Peyer's patch (tissue), 4 donors: ENCODE measurements around the gene MPP1. TPM values are rescaled to one million over a fixed set of nuclear protein-coding genes. Genes with fewer than 3 reads are reported as not detected.

Experiments
- DNase-seq, 3 donors: peaks; one replicate each; pipeline ENCODE4 v3.0.0-alpha.2; 2017 to 2019
- H3K27ac ChIP-seq, 4 donors: fragments of 200-600 bp; sonication (generic); one replicate each; pipeline ENCODE4 v1.5.1; 2016 to 2019
- H3K27me3 ChIP-seq, 2 donors: fragments of 200-600 bp; sonication (generic); one replicate each; pipeline ENCODE4 v1.5.1; 2019
- H3K36me3 ChIP-seq, 3 donors: fragments of 200-600 bp; sonication (generic); one replicate each; pipeline ENCODE4 v1.5.1; 2016 to 2019
- H3K4me1 ChIP-seq, 4 donors: fragments of 200-600 bp; sonication (generic); one replicate each; pipeline ENCODE4 v1.5.1; 2016 to 2019
- H3K4me3 ChIP-seq, 4 donors: fragments of 200-600 bp; sonication (generic); 1 replicate in 3 of 4; 2 replicates in 1 of 4; pipeline ENCODE4 v1.5.1; 2016 to 2019; ENCODE audit warnings: mild to moderate bottlenecking in 1 of 4
- H3K9me3 ChIP-seq, 4 donors: fragments of 200-600 bp; sonication (generic); one replicate each; pipeline ENCODE4 v1.5.1; 2016 to 2019; ENCODE audit warnings: mild to moderate bottlenecking in 1 of 4
- POLR2A ChIP-seq, 2 donors: fragments of 450-650 bp; IDR thresholded peaks; one replicate each; pipeline ENCODE4 v1.5.1; 2017; ENCODE audit warnings: antibody characterized with exemption in 2 of 2, mild to moderate bottlenecking in 2 of 2, moderate library complexity in 2 of 2
- total RNA-seq, 4 donors: library from RNA; depleted of rRNA; stranded (reverse); fragments of >200 nt; gene quantifications; one replicate each; pipeline ENCODE4 v1.1.0, GENCODE V29; 2016
- TF ChIP-seq, protein P1 (sequence below), 6 experiments: fragments of 450-650 bp in 4 of 6; fragments of 200-600 bp in 2 of 6; sonication (generic) in 1 of 6; IDR thresholded peaks; one replicate each; pipeline ENCODE4 v1.5.1; 2017 to 2019; ENCODE audit warnings: antibody characterized with exemption in 6 of 6, mild to moderate bottlenecking in 3 of 6, moderate library complexity in 1 of 6

The MPP1 gene
- 10 to 100 TPM; 33.0 to 88.8 (median 65.4) TPM for total RNA-seq

GRCh38 chrX:154804957-154805695 is at the start of gene MPP1:
TSS of gene MPP1 (minus strand) at chrX:154805485. CDS start at chrX:154805373, 112 bp downstream.
- H3K36me3 ChIP-seq, result no peaks in the 10 kb centered on the region
- H3K4me3 ChIP-seq, result peak within 1 kb of the TSS; percentile 55 to 74 (median 65)
- no peaks in the 10 kb centered on the region for H3K9me3 ChIP-seq
- TF ChIP-seq POLR2A (IDR thresholded peaks at IDR 0.05), result peak; percentile 46 to 70
- TF ChIP-seq, protein P1, sequence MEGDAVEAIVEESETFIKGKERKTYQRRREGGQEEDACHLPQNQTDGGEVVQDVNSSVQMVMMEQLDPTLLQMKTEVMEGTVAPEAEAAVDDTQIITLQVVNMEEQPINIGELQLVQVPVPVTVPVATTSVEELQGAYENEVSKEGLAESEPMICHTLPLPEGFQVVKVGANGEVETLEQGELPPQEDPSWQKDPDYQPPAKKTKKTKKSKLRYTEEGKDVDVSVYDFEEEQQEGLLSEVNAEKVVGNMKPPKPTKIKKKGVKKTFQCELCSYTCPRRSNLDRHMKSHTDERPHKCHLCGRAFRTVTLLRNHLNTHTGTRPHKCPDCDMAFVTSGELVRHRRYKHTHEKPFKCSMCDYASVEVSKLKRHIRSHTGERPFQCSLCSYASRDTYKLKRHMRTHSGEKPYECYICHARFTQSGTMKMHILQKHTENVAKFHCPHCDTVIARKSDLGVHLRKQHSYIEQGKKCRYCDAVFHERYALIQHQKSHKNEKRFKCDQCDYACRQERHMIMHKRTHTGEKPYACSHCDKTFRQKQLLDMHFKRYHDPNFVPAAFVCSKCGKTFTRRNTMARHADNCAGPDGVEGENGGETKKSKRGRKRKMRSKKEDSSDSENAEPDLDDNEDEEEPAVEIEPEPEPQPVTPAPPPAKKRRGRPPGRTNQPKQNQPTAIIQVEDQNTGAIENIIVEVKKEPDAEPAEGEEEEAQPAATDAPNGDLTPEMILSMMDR (IDR thresholded peaks at IDR 0.05), result no peak
- DNase-seq, result peak; percentile 62 to 89 (median 87)
- peaks cover 0 to 7% (median 0%) of the 10 kb centered on the region in 4 donors for H3K4me1 ChIP-seq
- no peaks in the 10 kb centered on the region for H3K27me3 ChIP-seq
- peak within 1 kb of the TSS; percentile 60 to 88 (median 76) for H3K27ac ChIP-seq

- no peak overlapping the region for H3K27ac ChIP-seq
- H3K9me3 ChIP-seq, result no peaks in the 10 kb centered on the region
- H3K36me3 ChIP-seq, result no peaks in the 10 kb centered on the region
- no peak overlapping the region for H3K4me3 ChIP-seq
- no peak for DNase-seq
- H3K27me3 ChIP-seq, result no peaks in the 10 kb centered on the region
- TF ChIP-seq POLR2A (IDR thresholded peaks at IDR 0.05), result no peak
- TF ChIP-seq, protein P1 (IDR thresholded peaks at IDR 0.05), result no peak
- no peaks in the 10 kb centered on the region for H3K4me1 ChIP-seq
Measured at GRCh38 chrX:154850957-154851611, 45.8 kb upstream of the MPP1 start.

DNA sequence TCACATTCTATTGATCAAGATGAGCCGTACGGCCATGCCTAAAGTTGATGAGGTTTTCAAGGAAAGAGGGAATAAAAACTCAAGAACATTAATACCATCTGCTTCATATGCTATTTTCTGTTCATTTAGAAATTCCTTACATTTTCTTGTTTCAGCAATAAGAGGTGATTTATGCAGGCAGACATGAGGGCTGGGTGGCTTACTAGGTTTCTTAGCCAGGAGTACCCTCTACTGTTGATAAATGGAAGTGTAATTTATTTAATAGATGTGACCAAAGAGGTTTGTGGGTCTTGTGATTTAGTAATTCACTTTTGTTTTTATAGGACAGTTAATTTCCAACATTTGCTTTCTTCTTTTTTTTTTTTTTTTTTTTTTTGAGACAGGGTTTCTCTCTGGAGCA is 35.6 kb upstream of the MPP1 start:
- Histone ChIP-seq H3K9me3 (no peaks in the 10 kb centered on the region), H3K4me1 (no peaks in the 10 kb centered on the region), H3K36me3 (no peaks in the 10 kb centered on the region), H3K27ac (no peak overlapping the region), H3K27me3 (no peaks in the 10 kb centered on the region), H3K4me3 (no peak overlapping the region)
- TF ChIP-seq, protein P1 (IDR thresholded peaks at IDR 0.05), result peak; percentile 27 to 76 (median 54)
- TF ChIP-seq POLR2A (IDR thresholded peaks at IDR 0.05), result no peak
- no peak for DNase-seq

- DNase-seq, result no peak
Measured at GRCh38 chrX:154836163-154836562, 30.9 kb upstream of the MPP1 start.

GRCh38 chrX:154834562-154834961 is 29.3 kb upstream of the MPP1 start, which contains the start of gene SMIM9:
TSS of gene SMIM9 (minus strand) at chrX:154834662. CDS start at chrX:154830856, 3,806 bp downstream.
- no peak within 1 kb of the TSS for H3K4me3 ChIP-seq
- no peaks in the 10 kb centered on the region for H3K27me3 ChIP-seq
- H3K36me3 ChIP-seq, result no peaks in the 10 kb centered on the region
- H3K9me3 ChIP-seq, result no peaks in the 10 kb centered on the region
- no peaks in the 10 kb centered on the region for H3K4me1 ChIP-seq
- H3K27ac ChIP-seq, result no peak within 1 kb of the TSS
- DNase-seq, result no peak
- TF ChIP-seq, protein P1 (IDR thresholded peaks at IDR 0.05), result no peak
- TF ChIP-seq POLR2A (IDR thresholded peaks at IDR 0.05), result no peak

More at GRCh38 chrX:154836163-154836562, 30.9 kb upstream of the MPP1 start:
- Histone ChIP-seq H3K4me1 (no peaks in the 10 kb centered on the region), H3K4me3 (no peak overlapping the region), H3K27me3 (no peaks in the 10 kb centered on the region), H3K36me3 (no peaks in the 10 kb centered on the region), H3K9me3 (no peaks in the 10 kb centered on the region), H3K27ac (no peak overlapping the region)
- TF ChIP-seq POLR2A (IDR thresholded peaks at IDR 0.05), result no peak
- TF ChIP-seq, protein P1 (IDR thresholded peaks at IDR 0.05), result no peak
